ENCODE results near the gene EIF4G1. TPM values are rescaled to one million over a fixed set of nuclear protein-coding genes. Genes with fewer than 3 reads are reported as not detected.

The EIF4G1 gene
- total RNA-seq, 8 experiments from 2014 or later: 103 to 454 (median 182) TPM

GRCh38 chr3:184328516-184328915, 14.1 kb downstream of the EIF4G1 start:
- no peaks in the 10 kb centered on the region for H3K4me1 ChIP-seq (replicated peaks in 1 of 2)
- in situ Hi-C loops (cut with MboI; ENCODE audit: low pct_unique_long_range_greater_than_20kb in 2 of 9, low sequenced_read_pairs in 9 of 9, unreplicated experiment in 9 of 9): no loop called here
- H3K27ac ChIP-seq: no peak overlapping the region
- ATAC-seq (replicated peaks in 6 of 8): no peak
- 20 to 94% (median 90%) methylated on average over 2 to 3 of the region's 3 CpGs; no CpG with 5 or more reads in 4 of the 10 experiments for WGBS, 10 experiments
- H3K4me3 ChIP-seq: no peak overlapping the region

- H3K27ac ChIP-seq: no peak overlapping the region
- peaks cover 6% of the 10 kb centered on the region in 2 donors for H3K4me1 ChIP-seq (replicated peaks in 1 of 2)
- no peak overlapping the region for H3K4me3 ChIP-seq
- in situ Hi-C loops (cut with MboI; ENCODE audit: low pct_unique_long_range_greater_than_20kb in 2 of 9, low sequenced_read_pairs in 9 of 9, unreplicated experiment in 9 of 9): no loop called here
- ATAC-seq (replicated peaks in 6 of 8): no peak
- 21 to 100% (median 87%) methylated on average over 2 to 6 of the region's 10 CpGs; no CpG with 5 or more reads in 2 of the 10 experiments for WGBS, 10 experiments
Measured at GRCh38 chr3:184332370-184333090, 18.1 kb downstream of the EIF4G1 start.

GRCh38 chr3:184333190-184333589, 18.8 kb downstream of the EIF4G1 start:
- Histone ChIP-seq H3K27ac (no peak overlapping the region), H3K4me3 (no peak overlapping the region), H3K4me1 (replicated peaks in 1 of 2) (peaks cover 12 to 13% of the 10 kb centered on the region in 2 donors)
- in situ Hi-C loops (cut with MboI; ENCODE audit: low pct_unique_long_range_greater_than_20kb in 2 of 9, low sequenced_read_pairs in 9 of 9, unreplicated experiment in 9 of 9): no loop called here
- no peak for ATAC-seq (replicated peaks in 6 of 8)
- WGBS, 10 experiments: 65 to 100% (median 86%) methylated on average over 2 to 6 of the region's 6 CpGs; no CpG with 5 or more reads in 2 of the 10 experiments

GRCh38 chr3:184333700-184334099, 19.3 kb downstream of the EIF4G1 start:
- no peak overlapping the region for H3K4me3 ChIP-seq
- in situ Hi-C loops (cut with MboI; ENCODE audit: low pct_unique_long_range_greater_than_20kb in 2 of 9, low sequenced_read_pairs in 9 of 9, unreplicated experiment in 9 of 9): no loop called here
- no peak overlapping the region for H3K27ac ChIP-seq
- no peak for ATAC-seq (replicated peaks in 6 of 8)
- WGBS, 10 experiments: 60 to 100% (median 86%) methylated on average over 1 to 3 of the region's 3 CpGs; no CpG with 5 or more reads in 4 of the 10 experiments
- H3K4me1 ChIP-seq (replicated peaks in 1 of 2): peaks cover 14% of the 10 kb centered on the region in 2 donors

DNA sequence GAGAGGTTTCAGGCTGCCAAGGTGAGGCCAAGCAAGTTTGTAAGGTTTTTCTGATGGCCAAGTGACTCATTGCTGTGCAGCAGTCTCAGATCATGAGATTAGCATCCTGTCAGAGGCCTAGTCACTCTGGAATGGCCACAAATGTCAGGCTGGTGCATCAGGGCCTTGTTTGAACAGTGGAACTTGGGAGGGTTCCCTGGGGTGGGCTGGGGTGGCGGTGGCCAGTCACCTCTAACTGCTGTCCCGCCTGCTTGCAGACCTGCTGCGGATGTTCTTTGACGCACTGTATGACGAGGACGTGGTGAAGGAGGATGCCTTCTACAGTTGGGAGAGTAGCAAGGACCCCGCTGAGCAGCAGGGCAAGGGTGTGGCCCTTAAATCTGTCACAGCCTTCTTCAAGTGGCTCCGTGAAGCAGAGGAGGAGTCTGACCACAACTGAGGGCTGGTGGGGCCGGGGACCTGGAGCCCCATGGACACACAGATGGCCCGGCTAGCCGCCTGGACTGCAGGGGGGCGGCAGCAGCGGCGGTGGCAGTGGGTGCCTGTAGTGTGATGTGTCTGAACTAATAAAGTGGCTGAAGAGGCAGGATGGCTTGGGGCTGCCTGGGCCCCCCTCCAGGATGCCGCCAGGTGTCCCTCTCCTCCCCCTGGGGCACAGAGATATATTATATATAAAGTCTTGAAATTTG, 20.2 kb downstream of the EIF4G1 start:
- ATAC-seq (replicated peaks in 6 of 8): peak in 1 of 8 experiments; percentile 3
- 31 to 100% (median 85%) methylated on average over 1 to 7 of the region's 15 CpGs; no CpG with 5 or more reads in 6 of the 10 experiments for WGBS, 10 experiments
- no peak overlapping the region for H3K4me3 ChIP-seq
- in situ Hi-C loops (cut with MboI; ENCODE audit: low pct_unique_long_range_greater_than_20kb in 2 of 9, low sequenced_read_pairs in 9 of 9, unreplicated experiment in 9 of 9): no loop called here
- H3K4me1 ChIP-seq (replicated peaks in 1 of 2): peaks cover 19 to 22% of the 10 kb centered on the region in 2 donors
- H3K27ac ChIP-seq: peak overlapping the region in 1 of 2 donors; percentile 96

DNA sequence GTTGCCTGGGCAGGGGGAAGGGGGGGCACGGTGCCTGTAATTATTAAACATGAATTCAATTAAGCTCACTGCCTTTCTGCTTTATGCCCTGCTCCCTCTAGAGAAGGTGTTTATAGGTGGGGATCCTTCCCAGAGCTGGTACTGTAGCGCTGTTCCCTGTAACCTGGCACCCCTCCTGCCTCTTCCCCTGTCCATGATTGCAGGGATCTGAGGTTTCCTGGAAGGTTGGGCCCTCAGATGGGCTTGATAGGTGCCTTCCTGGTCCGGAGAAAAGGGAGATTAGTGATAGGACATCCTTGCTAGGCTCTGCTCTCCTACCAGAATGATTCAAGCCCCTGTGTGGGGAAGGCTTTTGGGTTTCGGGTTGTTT, 20.9 kb downstream of the EIF4G1 start:
- Histone ChIP-seq H3K4me1 (replicated peaks in 1 of 2) (peaks cover 25 to 28% of the 10 kb centered on the region in 2 donors), H3K27ac (peak overlapping the region; percentile 96 to 97), H3K4me3 (peak overlapping the region; percentile 75 to 94 (median 83))
- 0 to 100% (median 50%) methylated on average over 1 to 2 of the region's 4 CpGs; no CpG with 5 or more reads in 7 of the 10 experiments for WGBS, 10 experiments
- peak in 1 of 8 experiments; percentile 7 for ATAC-seq (replicated peaks in 6 of 8)
- in situ Hi-C loops (cut with MboI; ENCODE audit: low pct_unique_long_range_greater_than_20kb in 2 of 9, low sequenced_read_pairs in 9 of 9, unreplicated experiment in 9 of 9): no loop called here

- peak overlapping the region; percentile 75 to 94 (median 83) for H3K4me3 ChIP-seq
- 0 to 6% (median 3%) methylated on average over 1 to 8 of the region's 77 CpGs; no CpG with 5 or more reads in 4 of the 10 experiments for WGBS, 10 experiments
- ATAC-seq (replicated peaks in 6 of 8): peak; percentile 49 to 72 (median 57)
- H3K27ac ChIP-seq: peak overlapping the region; percentile 96 to 97
- H3K4me1 ChIP-seq (replicated peaks in 1 of 2): peaks cover 25 to 28% of the 10 kb centered on the region in 2 donors
- in situ Hi-C loops (cut with MboI; ENCODE audit: low pct_unique_long_range_greater_than_20kb in 2 of 9, low sequenced_read_pairs in 9 of 9, unreplicated experiment in 9 of 9): no loop called here
Measured at GRCh38 chr3:184335661-184336546, 21.5 kb downstream of the EIF4G1 start.

- peak in 3 of 8 experiments; percentile 6 to 16 (median 11) for ATAC-seq (replicated peaks in 6 of 8)
- Histone ChIP-seq H3K4me1 (replicated peaks in 1 of 2) (peaks cover 25 to 28% of the 10 kb centered on the region in 2 donors), H3K4me3 (peak overlapping the region; percentile 75 to 94 (median 83)), H3K27ac (peak overlapping the region; percentile 96 to 97)
- in situ Hi-C loops (cut with MboI; ENCODE audit: low pct_unique_long_range_greater_than_20kb in 2 of 9, low sequenced_read_pairs in 9 of 9, unreplicated experiment in 9 of 9): no loop called here
- 0 to 100% (median 18%) methylated on average over 1 to 6 of the region's 17 CpGs; no CpG with 5 or more reads in 2 of the 10 experiments for WGBS, 10 experiments
Measured at GRCh38 chr3:184336547-184337398, 22.4 kb downstream of the EIF4G1 start.

DNA sequence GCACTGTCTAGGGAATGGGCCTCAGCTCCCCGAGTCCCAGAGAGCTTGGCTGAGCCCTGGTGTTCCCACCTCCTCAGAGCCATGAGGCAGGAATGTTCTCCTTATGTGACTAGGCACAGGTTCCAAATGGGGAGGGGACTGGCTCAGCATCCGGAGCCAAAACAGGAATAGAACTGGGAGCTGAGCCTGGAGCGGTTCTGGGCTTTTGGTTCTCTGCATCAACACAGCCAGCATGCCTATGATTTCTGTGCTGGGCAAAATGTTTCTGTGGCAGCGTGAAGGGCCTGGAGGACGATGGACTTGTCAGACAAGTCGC, 23.0 kb downstream of the EIF4G1 start, which contains the start of gene FAM131A:
TSS of gene FAM131A (plus strand) at position 202 of the 316 bp plus-strand sequence. CDS start at position 233, 31 bp downstream.
- Histone ChIP-seq H3K4me1 (replicated peaks in 1 of 2) (peaks cover 25 to 28% of the 10 kb centered on the region in 2 donors), H3K27ac (peak within 1 kb of the TSS; percentile 96 to 97), H3K4me3 (peak within 1 kb of the TSS; percentile 75 to 94 (median 83))
- no peak for ATAC-seq (replicated peaks in 6 of 8)
- WGBS, 10 experiments: 43 to 94% (median 67%) methylated on average over 1 to 5 of the region's 6 CpGs; no CpG with 5 or more reads in 2 of the 10 experiments
- in situ Hi-C loops (cut with MboI; ENCODE audit: low pct_unique_long_range_greater_than_20kb in 2 of 9, low sequenced_read_pairs in 9 of 9, unreplicated experiment in 9 of 9): no loop called here

GRCh38 chr3:184337981-184338380, 23.6 kb downstream of the EIF4G1 start:
- in situ Hi-C loops (cut with MboI; ENCODE audit: low pct_unique_long_range_greater_than_20kb in 2 of 9, low sequenced_read_pairs in 9 of 9, unreplicated experiment in 9 of 9): no loop called here
- 60 to 86% (median 73%) methylated on average over 2 to 4 of the region's 7 CpGs; no CpG with 5 or more reads in 4 of the 10 experiments for WGBS, 10 experiments
- Histone ChIP-seq H3K27ac (peak overlapping the region; percentile 74 to 96), H3K4me3 (peak overlapping the region; percentile 13 to 79 (median 37)), H3K4me1 (replicated peaks in 1 of 2) (peaks cover 25 to 28% of the 10 kb centered on the region in 2 donors)
- ATAC-seq (replicated peaks in 6 of 8): no peak

DNA sequence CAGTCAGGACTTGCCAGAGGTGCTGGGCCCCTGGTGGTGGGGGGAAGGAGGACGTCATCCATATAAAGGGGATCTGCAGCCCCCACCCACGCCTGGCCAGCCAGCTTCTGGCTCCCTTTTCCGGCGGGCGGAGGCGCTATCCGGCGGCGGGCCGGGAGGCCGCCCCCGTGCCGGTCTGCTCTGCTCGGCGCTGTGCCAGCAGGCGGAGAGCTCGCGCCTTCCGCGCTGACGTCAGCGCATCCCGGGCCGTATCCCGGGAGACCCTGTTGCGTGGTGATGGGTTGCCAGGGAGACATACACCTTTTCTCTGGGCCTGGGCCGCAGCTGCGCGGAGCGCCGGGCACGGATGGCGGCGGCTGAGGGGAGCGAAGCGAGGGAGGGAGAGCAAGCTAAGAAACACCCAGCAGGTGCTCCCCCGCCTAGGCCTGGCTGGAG, 24.1 kb downstream of the EIF4G1 start:
- peak overlapping the region; percentile 74 to 96 for H3K27ac ChIP-seq

More for the DNA sequence above, 24.1 kb downstream of the EIF4G1 start:
- WGBS, 10 experiments: 0% methylated on average over 1 to 11 of the region's 37 CpGs; no CpG with 5 or more reads in 7 of the 10 experiments
- peak in 6 of 8 experiments; percentile 5 to 85 (median 79) for ATAC-seq (replicated peaks in 6 of 8)
- Histone ChIP-seq H3K4me1 (replicated peaks in 1 of 2) (peaks cover 25 to 28% of the 10 kb centered on the region in 2 donors), H3K4me3 (peak overlapping the region; percentile 25 to 79 (median 37))
- in situ Hi-C loops (cut with MboI; ENCODE audit: low pct_unique_long_range_greater_than_20kb in 2 of 9, low sequenced_read_pairs in 9 of 9, unreplicated experiment in 9 of 9): no loop called here
